Measurements from ENCODE around the gene ZHX3.

DNA sequence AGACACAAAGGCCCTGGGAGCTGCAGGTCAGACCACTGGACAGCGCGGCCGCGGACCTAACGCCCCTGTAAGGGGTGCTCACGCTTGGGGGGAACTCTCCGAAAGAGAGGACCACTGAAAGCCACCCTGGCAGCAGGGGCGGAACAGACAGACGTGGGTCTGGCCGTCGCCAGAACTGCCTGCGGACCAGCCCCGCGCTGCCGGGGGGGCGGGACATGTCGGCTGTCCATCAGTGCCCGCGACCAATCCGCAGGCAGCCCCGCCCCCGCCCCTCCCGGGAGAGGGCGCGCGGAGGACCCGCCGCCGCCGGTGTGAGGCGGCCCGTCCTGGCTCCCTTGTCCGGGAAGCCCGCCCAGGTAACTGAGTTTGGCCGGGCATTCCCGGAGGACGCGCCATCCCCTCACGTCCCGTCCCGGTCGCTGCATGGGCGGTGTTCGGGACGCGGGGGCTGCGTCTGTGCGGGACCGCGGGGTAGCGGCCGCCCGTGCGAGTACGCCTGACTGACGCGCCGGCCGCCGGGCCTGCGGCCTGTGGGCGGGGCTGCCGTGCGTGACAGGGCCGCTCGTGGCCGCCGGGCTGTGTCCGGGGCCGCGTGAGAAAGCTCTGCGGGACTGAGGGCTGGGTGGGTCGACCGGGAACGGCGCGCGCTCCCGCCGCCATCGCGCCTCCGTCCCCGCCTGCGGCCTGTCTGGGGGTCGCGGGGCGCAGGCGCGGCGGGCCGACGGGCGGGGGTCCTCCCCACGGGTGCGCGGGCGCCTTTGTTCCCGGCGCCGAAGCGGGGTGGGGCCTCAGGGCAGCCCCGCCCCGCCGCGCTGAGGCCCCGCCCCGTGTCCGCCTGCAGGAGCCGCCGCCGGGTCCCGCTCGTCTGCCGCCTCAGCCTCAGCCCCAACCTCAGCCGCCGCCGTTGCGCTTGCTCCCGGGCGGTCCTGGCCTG lies 180.6 kb downstream of the ZHX3 start, which contains the start of gene PLCG1:
- TF ChIP-seq, protein P1, sequence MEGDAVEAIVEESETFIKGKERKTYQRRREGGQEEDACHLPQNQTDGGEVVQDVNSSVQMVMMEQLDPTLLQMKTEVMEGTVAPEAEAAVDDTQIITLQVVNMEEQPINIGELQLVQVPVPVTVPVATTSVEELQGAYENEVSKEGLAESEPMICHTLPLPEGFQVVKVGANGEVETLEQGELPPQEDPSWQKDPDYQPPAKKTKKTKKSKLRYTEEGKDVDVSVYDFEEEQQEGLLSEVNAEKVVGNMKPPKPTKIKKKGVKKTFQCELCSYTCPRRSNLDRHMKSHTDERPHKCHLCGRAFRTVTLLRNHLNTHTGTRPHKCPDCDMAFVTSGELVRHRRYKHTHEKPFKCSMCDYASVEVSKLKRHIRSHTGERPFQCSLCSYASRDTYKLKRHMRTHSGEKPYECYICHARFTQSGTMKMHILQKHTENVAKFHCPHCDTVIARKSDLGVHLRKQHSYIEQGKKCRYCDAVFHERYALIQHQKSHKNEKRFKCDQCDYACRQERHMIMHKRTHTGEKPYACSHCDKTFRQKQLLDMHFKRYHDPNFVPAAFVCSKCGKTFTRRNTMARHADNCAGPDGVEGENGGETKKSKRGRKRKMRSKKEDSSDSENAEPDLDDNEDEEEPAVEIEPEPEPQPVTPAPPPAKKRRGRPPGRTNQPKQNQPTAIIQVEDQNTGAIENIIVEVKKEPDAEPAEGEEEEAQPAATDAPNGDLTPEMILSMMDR (IDR thresholded peaks at IDR 0.05; ENCODE audit: low read depth, low read length, missing input control), result no peak
- TF ChIP-seq SP1 (IDR thresholded peaks at IDR 0.05) (no peak), EGR1 (IDR thresholded peaks at IDR 0.05; ENCODE audit: low read depth in 2 of 2) (no peak), TAF1 (conservative IDR thresholded peaks at IDR 0.05) (no peak), RAD21 (IDR thresholded peaks at IDR 0.05) (no peak), HNF4G (IDR thresholded peaks at IDR 0.05) (no peak), YY1 (IDR thresholded peaks at IDR 0.05) (no peak)
- TF ChIP-seq, protein P2, sequence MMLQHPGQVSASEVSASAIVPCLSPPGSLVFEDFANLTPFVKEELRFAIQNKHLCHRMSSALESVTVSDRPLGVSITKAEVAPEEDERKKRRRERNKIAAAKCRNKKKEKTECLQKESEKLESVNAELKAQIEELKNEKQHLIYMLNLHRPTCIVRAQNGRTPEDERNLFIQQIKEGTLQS (IDR thresholded peaks at IDR 0.05), result no peak

Data from liver (tissue), 3 donors.